Tibial nerve (tissue), 3 donors: Measurements from ENCODE around the gene TRDN.

ENCODE experiments used
- POLR2A ChIP-seq, 2 donors: fragments of 450-650 bp; IDR thresholded peaks; one replicate each; pipeline ENCODE4 v1.6.1; 2017; ENCODE audit warnings: antibody characterized with exemption in 2 of 2, mild to moderate bottlenecking in 2 of 2, moderate library complexity in 2 of 2
- TF ChIP-seq, protein P1 (sequence below), 5 experiments: fragments of 200-600 bp in 3 of 5; fragments of 450-650 bp in 2 of 5; sonication (generic) in 3 of 5; IDR thresholded peaks; one replicate each; pipeline ENCODE4 v1.5.1; 2016 to 2019; ENCODE audit warnings: antibody characterized with exemption in 5 of 5, mild to moderate bottlenecking in 3 of 5, moderate library complexity in 2 of 5

DNA sequence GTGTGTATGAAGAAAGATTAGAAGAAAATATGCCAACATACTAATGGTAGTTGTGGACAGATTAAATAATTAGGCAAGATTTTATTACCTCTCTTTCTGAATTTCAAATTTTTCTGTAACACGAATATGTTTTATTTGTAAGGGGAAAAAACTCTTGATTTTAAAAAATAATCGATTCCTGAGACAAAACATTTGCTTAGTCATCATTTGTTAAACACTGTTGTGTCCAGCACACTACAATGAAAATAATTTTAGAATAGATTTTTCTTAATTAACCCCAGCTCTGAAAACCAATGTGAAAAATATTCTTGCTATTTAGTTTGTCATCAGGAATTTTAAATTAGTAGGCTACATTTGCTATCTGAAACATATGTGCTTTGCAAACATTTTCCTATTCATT, 253.0 kb downstream of the TRDN start:
- no peak for TF ChIP-seq POLR2A (IDR thresholded peaks at IDR 0.05)
- TF ChIP-seq, protein P1, sequence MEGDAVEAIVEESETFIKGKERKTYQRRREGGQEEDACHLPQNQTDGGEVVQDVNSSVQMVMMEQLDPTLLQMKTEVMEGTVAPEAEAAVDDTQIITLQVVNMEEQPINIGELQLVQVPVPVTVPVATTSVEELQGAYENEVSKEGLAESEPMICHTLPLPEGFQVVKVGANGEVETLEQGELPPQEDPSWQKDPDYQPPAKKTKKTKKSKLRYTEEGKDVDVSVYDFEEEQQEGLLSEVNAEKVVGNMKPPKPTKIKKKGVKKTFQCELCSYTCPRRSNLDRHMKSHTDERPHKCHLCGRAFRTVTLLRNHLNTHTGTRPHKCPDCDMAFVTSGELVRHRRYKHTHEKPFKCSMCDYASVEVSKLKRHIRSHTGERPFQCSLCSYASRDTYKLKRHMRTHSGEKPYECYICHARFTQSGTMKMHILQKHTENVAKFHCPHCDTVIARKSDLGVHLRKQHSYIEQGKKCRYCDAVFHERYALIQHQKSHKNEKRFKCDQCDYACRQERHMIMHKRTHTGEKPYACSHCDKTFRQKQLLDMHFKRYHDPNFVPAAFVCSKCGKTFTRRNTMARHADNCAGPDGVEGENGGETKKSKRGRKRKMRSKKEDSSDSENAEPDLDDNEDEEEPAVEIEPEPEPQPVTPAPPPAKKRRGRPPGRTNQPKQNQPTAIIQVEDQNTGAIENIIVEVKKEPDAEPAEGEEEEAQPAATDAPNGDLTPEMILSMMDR (IDR thresholded peaks at IDR 0.05) = no peak
